Left lung (tissue), 10 donors: ENCODE data around the gene SLC27A6. TPM values are rescaled to one million over a fixed set of nuclear protein-coding genes. Genes with fewer than 3 reads are reported as not detected.
A peak's percentile ranks its signal among the peaks of the same experiment; 100 is the strongest.

Experiments
- ATAC-seq: fragments of 200-7000 bp; cut with Tn5 transposase; one replicate; pipeline ENCODE4 v1.9.1; 2020; ENCODE audit warnings: moderate library complexity
- DNase-seq, 4 donors: peaks; one replicate each; pipeline ENCODE4 v3.0.0-alpha.2; 2013 to 2020
- H3K27ac ChIP-seq, 2 donors: fragments of 200-600 bp; sonication (generic) in 1 of 2; one replicate each; pipeline versions ENCODE4 v1.5.0 to v1.8.0; 2020 to 2021
- H3K27me3 ChIP-seq, 2 donors: fragments of 200-600 bp; sonication (generic) in 1 of 2; one replicate each; pipeline versions ENCODE4 v1.5.0 to v1.8.0; 2020 to 2021
- H3K36me3 ChIP-seq, 2 donors: fragments of 200-600 bp; sonication (generic) in 1 of 2; one replicate each; pipeline versions ENCODE4 v1.5.0 to v1.8.0; 2020 to 2021
- H3K4me1 ChIP-seq, 2 donors: fragments of 200-600 bp; one replicate each; pipeline ENCODE4 v1.8.0; 2021
- H3K4me3 ChIP-seq, 2 donors: fragments of 200-600 bp; sonication (generic) in 1 of 2; one replicate each; pipeline versions ENCODE4 v1.5.0 to v1.8.0; 2020 to 2021; ENCODE audit warnings: mild to moderate bottlenecking in 1 of 2
- H3K9me3 ChIP-seq, 2 donors: fragments of 200-600 bp; sonication (generic) in 1 of 2; one replicate each; pipeline versions ENCODE4 v1.5.0 to v1.8.0; 2020 to 2021
- CTCF ChIP-seq, 2 donors: fragments of 200-600 bp; sonication (generic) in 1 of 2; IDR thresholded peaks; one replicate each; pipeline versions ENCODE4 v1.5.0 to v1.8.0; 2021; ENCODE audit warnings: antibody characterized with exemption in 2 of 2
- intact Hi-C, 2 donors: fragments of 100-400 bp; cut with DNase I; formaldehyde crosslinking; loops; one replicate each; pipeline versions ENCODE4 v1.11.2 to v1.14.2; 2022
- polyA plus RNA-seq, 6 donors: library from polyadenylated mRNA; unstranded; fragments of 120-200 nt; gene quantifications; one replicate each; pipeline ENCODE4 v1.2.1, GENCODE V29; 2013; ENCODE audit not compliant: insufficient read length in 6 of 6
- total RNA-seq, 2 donors: library from RNA; stranded (reverse); fragmentation: NEBNext Ultra II Directional; extraction: Animal tissue kit (Norgen Biotek cat#: 25700); gene quantifications; one replicate each; pipeline ENCODE4 v1.2.1, GENCODE V29; 2021
- donor health status: DM: no; HTN: yes; CAD: no.
- donor health status: DM: no; HTN: no; CAD: no.

Gene SLC27A6
- total and polyA plus RNA-seq, 8 donors = 0.39 to 6.6 (median 4.1) TPM

GRCh38 chr5:129001841-129002526 lies 36.7 kb downstream of the SLC27A6 start:
- Histone ChIP-seq H3K4me3 (no peak overlapping the region), H3K27me3 (no peaks in the 10 kb centered on the region), H3K27ac (no peak overlapping the region), H3K4me1 (no peaks in the 10 kb centered on the region), H3K36me3 (no peaks in the 10 kb centered on the region), H3K9me3 (no peaks in the 10 kb centered on the region)
- ATAC-seq (no peak), DNase-seq (peak in 1 of 4 donors; percentile 15)
- no peak for TF ChIP-seq CTCF (IDR thresholded peaks at IDR 0.05)
- intact Hi-C loops = no loop called here

GRCh38 chr5:129002527-129002842 lies 37.2 kb downstream of the SLC27A6 start:
- H3K27ac ChIP-seq = no peak overlapping the region
- DNase-seq (no peak), ATAC-seq (no peak)
- no peak overlapping the region for H3K4me3 ChIP-seq
- H3K9me3 ChIP-seq = no peaks in the 10 kb centered on the region
- no peaks in the 10 kb centered on the region for H3K4me1 ChIP-seq
- intact Hi-C loops = no loop called here
- H3K36me3 ChIP-seq = no peaks in the 10 kb centered on the region
- H3K27me3 ChIP-seq = no peaks in the 10 kb centered on the region
- TF ChIP-seq CTCF (IDR thresholded peaks at IDR 0.05) = no peak

- TF ChIP-seq CTCF (IDR thresholded peaks at IDR 0.05) = no peak
- ATAC-seq (no peak), DNase-seq (no peak)
- Histone ChIP-seq H3K4me1 (no peaks in the 10 kb centered on the region), H3K27ac (no peak overlapping the region), H3K36me3 (no peaks in the 10 kb centered on the region), H3K4me3 (no peak overlapping the region), H3K27me3 (no peaks in the 10 kb centered on the region), H3K9me3 (no peaks in the 10 kb centered on the region)
- intact Hi-C loops = no loop called here
Measured at GRCh38 chr5:129003232-129003631, 37.9 kb downstream of the SLC27A6 start.

- Histone ChIP-seq H3K9me3 (no peaks in the 10 kb centered on the region), H3K36me3 (no peaks in the 10 kb centered on the region), H3K4me3 (no peak overlapping the region), H3K4me1 (no peaks in the 10 kb centered on the region), H3K27ac (no peak overlapping the region), H3K27me3 (no peaks in the 10 kb centered on the region)
- ATAC-seq (no peak), DNase-seq (no peak)
- TF ChIP-seq CTCF (IDR thresholded peaks at IDR 0.05) = no peak
- intact Hi-C loops = no loop called here
Measured at GRCh38 chr5:129014185-129014584, 48.9 kb downstream of the SLC27A6 start.

GRCh38 chr5:129018837-129019236 lies 53.5 kb downstream of the SLC27A6 start:
- no peaks in the 10 kb centered on the region for H3K9me3 ChIP-seq
- intact Hi-C loops = no loop called here
- H3K27ac ChIP-seq = no peak overlapping the region
- TF ChIP-seq CTCF (IDR thresholded peaks at IDR 0.05) = no peak
- no peak overlapping the region for H3K4me3 ChIP-seq
- no peaks in the 10 kb centered on the region for H3K4me1 ChIP-seq
- DNase-seq (no peak), ATAC-seq (no peak)
- H3K36me3 ChIP-seq = no peaks in the 10 kb centered on the region
- H3K27me3 ChIP-seq = no peaks in the 10 kb centered on the region
